B cell (primary cell): Measurements from ENCODE around the gene RFX4. TPM values are rescaled to one million over a fixed set of nuclear protein-coding genes. Genes with fewer than 3 reads are reported as not detected.

Experiments
- ATAC-seq: fragments of 200-7000 bp; cut with Tn5 transposase; one replicate; pipeline ENCODE4 v1.10.0; 2021; ENCODE audit warnings: low read depth, mild to moderate bottlenecking, moderate number of reproducible peaks, moderate library complexity
- CTCF ChIA-PET: fragments of 350-600 bp; sonication (Branson Sonifier 250); formaldehyde crosslinking; loops from one replicate; lab custom pipeline; 2021; ENCODE audit warnings: antibody characterized with exemption, inconsistent platforms; lab: Charles Lee
- POLR2A ChIA-PET: fragments of 350-600 bp; sonication (Branson Sonifier 250); formaldehyde crosslinking; loops from one replicate; lab custom pipeline; 2021; ENCODE audit warnings: antibody characterized with exemption; lab: Charles Lee
- DNase-seq: peaks from one replicate; pipeline ENCODE4 v3.0.0; 2013
- H2AFZ ChIP-seq: 2 replicates; pipeline ENCODE4 v1.6.1; 2012; ENCODE audit warnings: mild to moderate bottlenecking, low read depth, low read length; ENCODE audit not compliant: insufficient read depth, poor library complexity, severe bottlenecking
- H3K27ac ChIP-seq, 2 donors: 1 replicate in 1 of 2; 2 replicates in 1 of 2; pipeline ENCODE4 v1.5.1; 2012 to 2013; ENCODE audit warnings: low read length in 2 of 2, mild to moderate bottlenecking in 2 of 2, moderate library complexity in 1 of 2
- H3K27me3 ChIP-seq, 4 experiments: fragments of 200-600 bp in 1 of 4; sonication (generic) in 1 of 4; replicated peaks in 1 of 4; 1 replicate in 2 of 4; 2 replicates in 2 of 4; pipeline versions ENCODE4 v1.6.1 to v1.7.0; 2013 to 2016; ENCODE audit warnings: low read length in 3 of 4, mild to moderate bottlenecking in 2 of 4, mixed read lengths in 1 of 4, moderate library complexity in 1 of 4; ENCODE audit not compliant: insufficient read depth in 4 of 4, control insufficient read depth in 3 of 4; ENCODE audit errors: control extremely low read depth in 1 of 4
- H3K36me3 ChIP-seq, 2 experiments: replicated peaks in 1 of 2; 1 replicate in 1 of 2; 2 replicates in 1 of 2; pipeline versions ENCODE4 v1.6.1 to v1.7.1; 2013; ENCODE audit warnings: low read length in 1 of 2; ENCODE audit not compliant: insufficient read depth in 2 of 2, control insufficient read depth in 1 of 2; ENCODE audit errors: control extremely low read depth in 1 of 2, extremely low read depth in 1 of 2
- H3K4me1 ChIP-seq, 2 donors: fragments of 200-600 bp in 1 of 2; sonication (generic) in 1 of 2; 1 replicate in 1 of 2; 2 replicates in 1 of 2; pipeline versions ENCODE4 v1.5.1 to v1.6.1; 2013 to 2017; ENCODE audit warnings: low read length in 2 of 2; ENCODE audit not compliant: control insufficient read depth in 2 of 2, insufficient read depth in 2 of 2
- H3K4me2 ChIP-seq: replicated peaks from 2 replicates; pipeline ENCODE3; 2012; ENCODE audit warnings: mild to moderate bottlenecking, low read depth, low read length; ENCODE audit not compliant: poor library complexity, severe bottlenecking
- H3K4me3 ChIP-seq, 5 experiments: fragments of 200-600 bp in 1 of 5; sonication (generic) in 1 of 5; 1 replicate in 3 of 5; 2 replicates in 2 of 5; pipeline versions ENCODE4 v1.5.1 to v1.7.0; 2011 to 2016; ENCODE audit warnings: low read length in 4 of 5, mild to moderate bottlenecking in 4 of 5, low read depth in 2 of 5, control low read depth in 1 of 5, moderate library complexity in 1 of 5; ENCODE audit not compliant: insufficient read depth in 1 of 5; ENCODE audit errors: control extremely low read depth in 1 of 5, extremely low read depth in 1 of 5
- H3K79me2 ChIP-seq: fragments of 200-600 bp; sonication (generic); one replicate; pipeline ENCODE4 v1.6.0; 2016; ENCODE audit warnings: low read length; ENCODE audit not compliant: control insufficient read depth, insufficient read depth
- H3K9ac ChIP-seq: fragments of 200-600 bp; sonication (generic); 2 replicates; pipeline ENCODE4 v1.6.1; 2017; ENCODE audit warnings: mild to moderate bottlenecking, low read length, moderate library complexity
- H3K9me3 ChIP-seq, 3 donors: one replicate each; pipeline versions ENCODE4 v1.6.1 to v1.7.1; 2013; ENCODE audit warnings: low read length in 2 of 3; ENCODE audit not compliant: control insufficient read depth in 2 of 3, insufficient read depth in 1 of 3; ENCODE audit errors: control extremely low read depth in 1 of 3
- H4K20me1 ChIP-seq: 2 replicates; pipeline ENCODE4 v1.6.0; 2012; ENCODE audit warnings: mild to moderate bottlenecking, low read length; ENCODE audit not compliant: insufficient read depth, control insufficient read depth, poor library complexity, severe bottlenecking
- H3K27ac Mint-ChIP-seq: one replicate; pipeline ENCODE4 v1.8.0; 2021; ENCODE audit warnings: mixed read lengths
- H3K27me3 Mint-ChIP-seq: one replicate; pipeline ENCODE4 v1.8.0; 2021; ENCODE audit warnings: mixed read lengths
- H3K4me1 Mint-ChIP-seq: one replicate; pipeline ENCODE4 v1.8.0; 2021; ENCODE audit warnings: mixed read lengths
- H3K4me3 Mint-ChIP-seq: one replicate; pipeline ENCODE4 v1.8.0; 2021; ENCODE audit warnings: mixed read lengths
- H3K9me3 Mint-ChIP-seq: one replicate; pipeline ENCODE4 v1.8.0; 2022; ENCODE audit warnings: mixed read lengths; ENCODE audit not compliant: insufficient read depth
- EZH2 ChIP-seq: IDR thresholded peaks from 2 replicates; pipeline ENCODE4 v1.6.1; 2012; ENCODE audit warnings: borderline replicate concordance, low read depth, mild to moderate bottlenecking, moderate library complexity, low read length; ENCODE audit not compliant: insufficient read depth, poor library complexity, severe bottlenecking
- WGBS: methylation state at CpG from one replicate; pipeline ENCODE4 v1.1.5; 2013; ENCODE audit warnings: missing lambda C conversion rate; ENCODE audit not compliant: insufficient coverage; 5-methylcytosine and 5-hydroxymethylcytosine counted together
- intact Hi-C: fragments of 100-400 bp; cut with micrococcal nuclease; formaldehyde crosslinking; loops from one replicate; pipeline ENCODE4 v1.10.0; 2022
- polyA plus RNA-seq: library from polyadenylated mRNA; depleted of rRNA; stranded (reverse); fragments of >200 nt; gene quantifications from 2 replicates; pipeline ENCODE4 v1.2.3, GENCODE V29; 2012
- total RNA-seq, 2 donors: library from RNA; stranded (reverse); fragments of 120-200 nt in 1 of 2; gene quantifications; 1 replicate in 1 of 2; 2 replicates in 1 of 2; pipeline versions ENCODE4 v1.2.3 to v1.2.4, GENCODE V29; 2013 to 2022
- TF ChIP-seq, protein P1 (sequence below): fragments of 200-600 bp; IDR thresholded peaks from one replicate; pipeline ENCODE4 v1.8.0; 2022; ENCODE audit warnings: antibody characterized with exemption, mild to moderate bottlenecking

RFX4 gene
- total and polyA plus RNA-seq, 2 donors (not counting 1 experiment from before 2014, with no cell fraction given), result not detected

DNA sequence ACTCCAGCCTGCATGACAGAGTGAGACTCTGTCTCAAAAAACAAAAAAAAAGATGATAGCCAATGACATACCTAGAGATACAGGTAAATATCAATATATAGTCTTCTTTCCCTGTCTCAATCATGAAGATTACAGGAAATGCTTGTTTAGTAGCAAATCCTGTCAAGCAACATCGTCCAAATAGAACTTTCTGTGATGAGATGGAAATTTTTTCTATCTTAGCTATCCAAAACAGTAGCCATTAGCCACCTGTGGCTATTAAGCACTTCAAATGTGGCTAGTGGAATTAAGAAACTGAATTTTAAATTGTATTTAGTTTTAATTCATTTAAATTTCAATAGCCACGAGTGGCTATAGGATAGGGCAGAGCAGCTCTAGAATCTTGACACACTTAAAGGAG lies 158.4 kb downstream of the RFX4 start:
- Histone ChIP-seq H3K9me3 (no peaks in the 10 kb centered on the region), H3K4me1 (no peaks in the 10 kb centered on the region), H3K36me3 (no peaks in the 10 kb centered on the region), H4K20me1 (no peaks in the 10 kb centered on the region), H3K4me2 (no peak overlapping the region), H3K27me3 (peaks cover 0 to 25% (median 18%) of the 10 kb centered on the region in 4 experiments), H2AFZ (no peak overlapping the region), H3K4me3 (no peak overlapping the region), H3K27ac (no peak overlapping the region), H3K79me2 (no peaks in the 10 kb centered on the region), H3K9ac (no peak overlapping the region)
- CTCF ChIA-PET, result no interaction called here
- no peak for DNase-seq
- no peak for ATAC-seq
- POLR2A ChIA-PET, result no interaction called here
- intact Hi-C loops, result no loop called here
- H3K4me1 Mint-ChIP-seq, result no peaks in the 10 kb centered on the region
- no peak overlapping the region for H3K4me3 Mint-ChIP-seq
- no CpG with 5 or more reads among the region's 2 CpGs for WGBS
- TF ChIP-seq, protein P1, sequence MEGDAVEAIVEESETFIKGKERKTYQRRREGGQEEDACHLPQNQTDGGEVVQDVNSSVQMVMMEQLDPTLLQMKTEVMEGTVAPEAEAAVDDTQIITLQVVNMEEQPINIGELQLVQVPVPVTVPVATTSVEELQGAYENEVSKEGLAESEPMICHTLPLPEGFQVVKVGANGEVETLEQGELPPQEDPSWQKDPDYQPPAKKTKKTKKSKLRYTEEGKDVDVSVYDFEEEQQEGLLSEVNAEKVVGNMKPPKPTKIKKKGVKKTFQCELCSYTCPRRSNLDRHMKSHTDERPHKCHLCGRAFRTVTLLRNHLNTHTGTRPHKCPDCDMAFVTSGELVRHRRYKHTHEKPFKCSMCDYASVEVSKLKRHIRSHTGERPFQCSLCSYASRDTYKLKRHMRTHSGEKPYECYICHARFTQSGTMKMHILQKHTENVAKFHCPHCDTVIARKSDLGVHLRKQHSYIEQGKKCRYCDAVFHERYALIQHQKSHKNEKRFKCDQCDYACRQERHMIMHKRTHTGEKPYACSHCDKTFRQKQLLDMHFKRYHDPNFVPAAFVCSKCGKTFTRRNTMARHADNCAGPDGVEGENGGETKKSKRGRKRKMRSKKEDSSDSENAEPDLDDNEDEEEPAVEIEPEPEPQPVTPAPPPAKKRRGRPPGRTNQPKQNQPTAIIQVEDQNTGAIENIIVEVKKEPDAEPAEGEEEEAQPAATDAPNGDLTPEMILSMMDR, result no peak
- no peak for TF ChIP-seq EZH2
- H3K9me3 Mint-ChIP-seq, result no peaks in the 10 kb centered on the region
- H3K27ac Mint-ChIP-seq, result no peak overlapping the region
- peaks cover 53% of the 10 kb centered on the region for H3K27me3 Mint-ChIP-seq

DNA sequence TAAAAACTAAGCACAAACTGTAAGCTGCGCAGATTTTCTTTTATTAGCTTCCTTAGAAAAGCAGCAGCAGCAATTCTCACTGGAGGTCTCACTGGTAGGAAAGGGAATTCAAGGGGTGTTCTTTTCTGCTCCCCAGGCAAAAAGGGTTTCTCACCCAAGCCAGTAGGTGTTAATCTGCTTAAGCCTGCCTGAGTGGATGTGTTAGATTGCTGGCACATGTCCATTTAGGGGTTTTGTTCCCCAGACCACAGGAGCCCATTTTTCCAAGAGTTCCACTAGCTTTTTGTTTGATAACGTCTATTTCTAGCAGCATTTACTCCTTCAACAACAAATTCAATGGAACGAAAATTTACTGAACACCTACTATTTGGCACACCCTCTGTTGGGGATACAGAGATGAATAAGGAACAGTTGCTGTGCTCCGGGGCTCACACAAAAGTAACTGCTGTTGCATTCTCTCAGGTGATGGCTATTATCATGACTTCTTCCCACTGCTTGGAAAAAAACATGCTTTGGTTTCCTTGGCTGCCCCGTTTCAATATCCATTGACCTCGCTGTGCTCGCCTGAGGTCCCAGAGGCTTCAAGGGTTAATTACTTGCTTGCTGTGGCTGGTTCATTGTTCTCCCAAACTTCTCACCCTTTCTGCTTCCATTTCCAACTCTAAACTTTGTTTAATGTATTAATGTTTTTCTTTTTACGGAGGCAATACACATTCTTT lies 160.6 kb downstream of the RFX4 start:
- TF ChIP-seq, protein P1, result no peak
- no peak for TF ChIP-seq EZH2
- Histone ChIP-seq H3K4me3 (no peak overlapping the region), H2AFZ (no peak overlapping the region), H3K9ac (no peak overlapping the region), H3K27ac (no peak overlapping the region), H3K36me3 (no peaks in the 10 kb centered on the region), H3K79me2 (no peaks in the 10 kb centered on the region), H4K20me1 (no peaks in the 10 kb centered on the region), H3K4me2 (no peak overlapping the region), H3K27me3 (peaks cover 0 to 25% (median 14%) of the 10 kb centered on the region in 4 experiments), H3K9me3 (no peaks in the 10 kb centered on the region), H3K4me1 (peaks cover 5 to 11% of the 10 kb centered on the region in 2 donors)
- WGBS, result 68% methylated on average over 3 of the region's 8 CpGs
- DNase-seq (no peak), ATAC-seq (no peak)
- H3K4me1 Mint-ChIP-seq, result peaks cover 14% of the 10 kb centered on the region
- intact Hi-C loops, result no loop called here
- H3K27ac Mint-ChIP-seq, result no peak overlapping the region
- H3K9me3 Mint-ChIP-seq, result peaks cover 2% of the 10 kb centered on the region
- POLR2A ChIA-PET, result no interaction called here
- no peak overlapping the region for H3K4me3 Mint-ChIP-seq
- H3K27me3 Mint-ChIP-seq, result peaks cover 43% of the 10 kb centered on the region
- CTCF ChIA-PET, result no interaction called here
